SU-DHL-6 (cell line): ENCODE results near the gene OSM.

ENCODE experiments used
- H2AFZ ChIP-seq: fragments of 200-600 bp; sonication (generic); 2 replicates; pipeline ENCODE4 v1.6.1; 2014; ENCODE audit warnings: low read depth, mild to moderate bottlenecking, moderate library complexity, mixed read lengths, antibody characterized with exemption, low read length; ENCODE audit not compliant: severe bottlenecking
- H3F3A ChIP-seq: fragments of 200-600 bp; shearing (Covaris generic); 2 replicates; pipeline ENCODE4 v1.6.0; 2016; ENCODE audit warnings: antibody characterized with exemption, mild to moderate bottlenecking; ENCODE audit not compliant: insufficient read depth
- H3K27ac ChIP-seq: fragments of 200-600 bp; sonication (generic); 2 replicates; pipeline ENCODE4 v1.5.1; 2016; ENCODE audit warnings: low read depth, mild to moderate bottlenecking, low read length, moderate library complexity, mixed read lengths
- H3K27me3 ChIP-seq: fragments of 200-600 bp; sonication (generic), shearing (Covaris generic); 2 replicates; pipeline ENCODE4 v1.6.0; 2014; ENCODE audit warnings: mild to moderate bottlenecking, low read length
- H3K36me3 ChIP-seq: fragments of 200-600 bp; sonication (generic); 2 replicates; pipeline ENCODE4 v1.6.1; 2014; ENCODE audit warnings: mild to moderate bottlenecking, low read length, mixed read lengths
- H3K4me2 ChIP-seq: fragments of 300-600, 200-600 bp; shearing (Covaris generic), sonication (generic); 2 replicates; pipeline ENCODE4 v1.6.0; 2014; ENCODE audit warnings: low read length, low read depth, mild to moderate bottlenecking; ENCODE audit not compliant: poor library complexity, severe bottlenecking
- H3K4me3 ChIP-seq: fragments of 200-600 bp; sonication (generic); 2 replicates; pipeline ENCODE4 v1.5.1; 2014; ENCODE audit warnings: antibody characterized with exemption, low read length, mild to moderate bottlenecking, mixed read lengths; ENCODE audit not compliant: insufficient read depth, poor library complexity, severe bottlenecking
- H3K79me2 ChIP-seq: fragments of 200-600 bp; sonication (generic); 2 replicates; pipeline ENCODE4 v1.6.1; 2014; ENCODE audit warnings: mild to moderate bottlenecking, low read length, moderate library complexity; ENCODE audit not compliant: insufficient read depth
- H3K9ac ChIP-seq: fragments of 200-600 bp; sonication (generic); 2 replicates; pipeline ENCODE4 v1.7.0; 2014; ENCODE audit warnings: mild to moderate bottlenecking, low read length
- H3K9me2 ChIP-seq: fragments of 200-600 bp; sonication (generic); replicated peaks from 2 replicates; pipeline ENCODE4 v1.6.1; 2014; ENCODE audit warnings: low read length; ENCODE audit not compliant: insufficient read depth
- H3K9me3 ChIP-seq: fragments of 200-600 bp; sonication (generic); 2 replicates; pipeline ENCODE4 v1.6.1; 2014; ENCODE audit warnings: low read length, mixed read lengths; ENCODE audit not compliant: insufficient read depth
- H4K20me1 ChIP-seq: fragments of 200-600 bp; sonication (generic); 2 replicates; pipeline ENCODE4 v1.6.1; 2014; ENCODE audit warnings: low read depth, mild to moderate bottlenecking, antibody characterized with exemption, low read length, moderate library complexity, mixed read lengths
- CTCF ChIP-seq: fragments of 200-600 bp; sonication (generic); IDR thresholded peaks from one replicate; pipeline ENCODE4 v1.5.1; 2017; ENCODE audit warnings: antibody characterized with exemption, mild to moderate bottlenecking, low read length, moderate library complexity; ENCODE audit not compliant: insufficient read depth, poor library complexity, severe bottlenecking
- EZH2phosphoT487 ChIP-seq: fragments of 200-600 bp; sonication (generic), shearing (Covaris generic); conservative IDR thresholded peaks from 2 replicates; pipeline ENCODE4 v1.6.1; 2018; ENCODE audit warnings: mild to moderate bottlenecking, antibody characterized with exemption, low read length, moderate library complexity, mixed read lengths

OSM gene

GRCh38 chr22:30277547-30278344, 11.1 kb upstream of the OSM start:
- Histone ChIP-seq H3K9ac (no peak overlapping the region), H3K4me3 (no peak overlapping the region), H3K9me2 (no peaks in the 10 kb centered on the region), H3K4me2 (no peak overlapping the region), H3K79me2 (no peaks in the 10 kb centered on the region), H3K27me3 (no peaks in the 10 kb centered on the region), H4K20me1 (no peaks in the 10 kb centered on the region), H3F3A (no peaks in the 10 kb centered on the region), H3K27ac (no peak overlapping the region), H2AFZ (no peak overlapping the region), H3K36me3 (no peaks in the 10 kb centered on the region), H3K9me3 (no peaks in the 10 kb centered on the region)
- TF ChIP-seq CTCF = no peak
- no peak for TF ChIP-seq EZH2phosphoT487

- Histone ChIP-seq H4K20me1 (no peaks in the 10 kb centered on the region), H3K27ac (no peak overlapping the region), H3F3A (no peaks in the 10 kb centered on the region), H3K9me3 (no peaks in the 10 kb centered on the region), H3K4me3 (no peak overlapping the region), H3K9me2 (no peaks in the 10 kb centered on the region), H3K36me3 (no peaks in the 10 kb centered on the region), H3K79me2 (no peaks in the 10 kb centered on the region), H3K9ac (no peak overlapping the region), H3K4me2 (no peak overlapping the region), H2AFZ (no peak overlapping the region), H3K27me3 (no peaks in the 10 kb centered on the region)
- TF ChIP-seq EZH2phosphoT487 = no peak
- no peak for TF ChIP-seq CTCF
Observed at GRCh38 chr22:30276039-30276438, 9.4 kb upstream of the OSM start.

GRCh38 chr22:30275625-30276024, 9.0 kb upstream of the OSM start:
- Histone ChIP-seq H3K27me3 (no peaks in the 10 kb centered on the region), H3K27ac (no peak overlapping the region), H2AFZ (no peak overlapping the region), H3K4me2 (no peak overlapping the region), H3F3A (no peaks in the 10 kb centered on the region), H3K9me3 (no peaks in the 10 kb centered on the region), H3K9ac (no peak overlapping the region), H3K79me2 (no peaks in the 10 kb centered on the region), H4K20me1 (no peaks in the 10 kb centered on the region), H3K4me3 (no peak overlapping the region), H3K9me2 (no peaks in the 10 kb centered on the region), H3K36me3 (no peaks in the 10 kb centered on the region)
- TF ChIP-seq EZH2phosphoT487 = no peak
- TF ChIP-seq CTCF = no peak
